C4-2B (cell line): Measurements from ENCODE around the gene KAT7.

Experiments
- CTCF ChIP-seq: fragments of 450-650 bp; conservative IDR thresholded peaks from 2 replicates; pipeline ENCODE4 v1.5.1; 2017; ENCODE audit warnings: mild to moderate bottlenecking
- ZFX ChIP-seq: fragments of 450-650 bp; IDR thresholded peaks from 2 replicates; pipeline ENCODE4 v1.6.1; 2017

- TF ChIP-seq CTCF (no peak), ZFX (no peak)
Observed at GRCh38 chr17:49859991-49860953, 71.8 kb downstream of the KAT7 start.
